Natural killer cell (primary cell): Measurements from ENCODE around the gene DLG1. TPM values are rescaled to one million over a fixed set of nuclear protein-coding genes. Genes with fewer than 3 reads are reported as not detected.

Source experiments
- ATAC-seq, 3 donors: fragments of 150-1000 bp in 2 of 3; fragments of 200-7000 bp in 1 of 3; cut with Tn5 transposase; 1 replicate in 1 of 3; 2 replicates in 2 of 3; pipeline ENCODE4 v1.10.0; 2021; ENCODE audit warnings: mild to moderate bottlenecking in 2 of 3, moderate library complexity in 2 of 3
- DNase-seq, 2 donors: peaks; one replicate each; pipeline versions ENCODE4 v3.0.0 to v3.0.0-alpha.2; 2013 to 2021; ENCODE audit warnings: mixed read lengths in 1 of 2
- H3K27ac ChIP-seq: one replicate; pipeline ENCODE4 v1.5.1; 2013; ENCODE audit warnings: mild to moderate bottlenecking, low read length
- H3K27me3 ChIP-seq: one replicate; pipeline ENCODE4 v1.6.1; 2013; ENCODE audit warnings: low read length; ENCODE audit not compliant: control insufficient read depth, insufficient read depth
- H3K36me3 ChIP-seq: one replicate; pipeline ENCODE4 v1.6.1; 2013; ENCODE audit warnings: low read length; ENCODE audit not compliant: control insufficient read depth, insufficient read depth
- H3K4me1 ChIP-seq: one replicate; pipeline ENCODE4 v1.6.1; 2013; ENCODE audit warnings: low read length; ENCODE audit not compliant: control insufficient read depth, insufficient read depth
- H3K4me3 ChIP-seq: one replicate; pipeline ENCODE4 v1.5.1; 2013; ENCODE audit warnings: low read length
- H3K9me3 ChIP-seq: one replicate; pipeline ENCODE4 v1.6.1; 2013; ENCODE audit warnings: low read length; ENCODE audit not compliant: control insufficient read depth, insufficient read depth
- H3K27ac Mint-ChIP-seq, 2 donors: one replicate each; pipeline ENCODE4 v1.8.0; 2022; ENCODE audit warnings: mild to moderate bottlenecking in 2 of 2, mixed read lengths in 2 of 2, moderate library complexity in 1 of 2
- H3K27me3 Mint-ChIP-seq, 2 donors: one replicate each; pipeline ENCODE4 v1.8.0; 2022; ENCODE audit warnings: low read depth in 2 of 2, mixed read lengths in 2 of 2
- H3K36me3 Mint-ChIP-seq: one replicate; pipeline ENCODE4 v1.8.0; 2022; ENCODE audit warnings: mixed read lengths
- H3K4me1 Mint-ChIP-seq, 2 donors: one replicate each; pipeline ENCODE4 v1.8.0; 2022; ENCODE audit warnings: mixed read lengths in 2 of 2
- H3K4me3 Mint-ChIP-seq: one replicate; pipeline ENCODE4 v1.8.0; 2022; ENCODE audit warnings: mild to moderate bottlenecking, moderate library complexity, mixed read lengths
- H3K9me3 Mint-ChIP-seq, 2 donors: one replicate each; pipeline ENCODE4 v1.8.0; 2022; ENCODE audit warnings: mixed read lengths in 2 of 2
- WGBS: methylation state at CpG from one replicate; pipeline ENCODE4 v1.1.7; 2013; ENCODE audit warnings: missing lambda C conversion rate; ENCODE audit not compliant: insufficient coverage; 5-methylcytosine and 5-hydroxymethylcytosine counted together
- intact Hi-C: fragments of 100-400 bp; cut with micrococcal nuclease; formaldehyde crosslinking; loops from one replicate; pipeline ENCODE4 v1.14.2; 2022
- total RNA-seq, 4 donors: library from RNA; stranded (reverse); fragments of 120-200 nt in 1 of 4; gene quantifications; one replicate each; pipeline versions ENCODE4 v1.2.3 to v1.2.4, GENCODE V29; 2013 to 2022
- TF ChIP-seq, protein P1 (sequence below): fragments of 200-600 bp; IDR thresholded peaks from one replicate; pipeline ENCODE4 v1.8.0; 2022; ENCODE audit warnings: antibody characterized with exemption

Gene DLG1
- total RNA-seq, 3 donors from 2014 or later (not counting 1 experiment from before 2014, with no cell fraction given) = 82.0 to 91.8 (median 89.0) TPM

DNA sequence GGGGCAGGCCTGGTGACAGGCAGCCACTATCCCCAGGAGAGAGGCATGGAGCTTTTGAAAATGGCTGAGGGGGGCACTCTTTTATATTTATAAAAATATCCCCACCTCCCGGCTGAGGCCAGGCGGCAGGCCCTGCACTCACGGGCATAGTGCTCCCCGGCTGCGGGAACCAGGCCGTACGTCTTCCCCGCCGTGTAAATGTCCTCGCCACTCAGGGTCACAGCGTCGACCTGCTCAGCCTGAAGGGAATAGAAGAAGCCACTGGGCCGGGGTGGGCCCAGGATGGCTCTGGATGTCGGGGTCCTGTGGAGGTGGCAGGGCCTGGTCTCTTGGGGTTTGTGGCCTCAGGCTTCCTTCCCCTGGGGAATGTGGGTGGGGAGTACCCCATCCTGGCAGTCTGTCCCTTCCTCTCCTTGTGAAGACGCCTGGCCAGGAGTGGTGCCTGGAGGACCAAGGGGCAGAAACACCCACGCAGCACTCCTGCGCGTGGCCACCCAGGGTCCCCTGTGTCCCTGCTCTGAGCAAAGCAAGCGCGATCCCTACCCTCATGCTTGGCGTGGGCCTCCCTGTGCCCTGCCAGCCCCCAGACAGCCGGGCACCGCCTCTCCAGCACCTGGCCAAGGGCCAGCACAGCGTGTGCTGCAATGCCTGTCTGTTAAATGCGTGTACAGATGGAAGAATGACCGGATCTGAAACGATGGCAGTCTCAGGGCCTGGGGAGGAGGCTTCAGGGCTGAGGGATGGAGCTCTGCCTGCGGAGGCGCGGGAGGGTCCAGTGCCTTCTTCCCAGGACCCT is 287.7 kb downstream of the DLG1 start:
- no peaks in the 10 kb centered on the region for H3K9me3 Mint-ChIP-seq
- H3K4me3 Mint-ChIP-seq = no peak overlapping the region
- H3K36me3 Mint-ChIP-seq = no peaks in the 10 kb centered on the region
- ATAC-seq (no peak), DNase-seq (no peak)
- no peaks in the 10 kb centered on the region for H3K27me3 ChIP-seq
- H3K27me3 Mint-ChIP-seq = no peaks in the 10 kb centered on the region
- TF ChIP-seq, protein P1, sequence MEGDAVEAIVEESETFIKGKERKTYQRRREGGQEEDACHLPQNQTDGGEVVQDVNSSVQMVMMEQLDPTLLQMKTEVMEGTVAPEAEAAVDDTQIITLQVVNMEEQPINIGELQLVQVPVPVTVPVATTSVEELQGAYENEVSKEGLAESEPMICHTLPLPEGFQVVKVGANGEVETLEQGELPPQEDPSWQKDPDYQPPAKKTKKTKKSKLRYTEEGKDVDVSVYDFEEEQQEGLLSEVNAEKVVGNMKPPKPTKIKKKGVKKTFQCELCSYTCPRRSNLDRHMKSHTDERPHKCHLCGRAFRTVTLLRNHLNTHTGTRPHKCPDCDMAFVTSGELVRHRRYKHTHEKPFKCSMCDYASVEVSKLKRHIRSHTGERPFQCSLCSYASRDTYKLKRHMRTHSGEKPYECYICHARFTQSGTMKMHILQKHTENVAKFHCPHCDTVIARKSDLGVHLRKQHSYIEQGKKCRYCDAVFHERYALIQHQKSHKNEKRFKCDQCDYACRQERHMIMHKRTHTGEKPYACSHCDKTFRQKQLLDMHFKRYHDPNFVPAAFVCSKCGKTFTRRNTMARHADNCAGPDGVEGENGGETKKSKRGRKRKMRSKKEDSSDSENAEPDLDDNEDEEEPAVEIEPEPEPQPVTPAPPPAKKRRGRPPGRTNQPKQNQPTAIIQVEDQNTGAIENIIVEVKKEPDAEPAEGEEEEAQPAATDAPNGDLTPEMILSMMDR = no peak
- H3K4me3 ChIP-seq = no peak overlapping the region
- WGBS = 88% methylated on average over 30 of the region's 30 CpGs
- H3K27ac Mint-ChIP-seq = no peak overlapping the region
- H3K36me3 ChIP-seq = no peaks in the 10 kb centered on the region
- no peak overlapping the region for H3K27ac ChIP-seq
- H3K4me1 Mint-ChIP-seq = no peaks in the 10 kb centered on the region
- H3K4me1 ChIP-seq = no peaks in the 10 kb centered on the region
- no peaks in the 10 kb centered on the region for H3K9me3 ChIP-seq
- intact Hi-C loops = no loop called here

DNA sequence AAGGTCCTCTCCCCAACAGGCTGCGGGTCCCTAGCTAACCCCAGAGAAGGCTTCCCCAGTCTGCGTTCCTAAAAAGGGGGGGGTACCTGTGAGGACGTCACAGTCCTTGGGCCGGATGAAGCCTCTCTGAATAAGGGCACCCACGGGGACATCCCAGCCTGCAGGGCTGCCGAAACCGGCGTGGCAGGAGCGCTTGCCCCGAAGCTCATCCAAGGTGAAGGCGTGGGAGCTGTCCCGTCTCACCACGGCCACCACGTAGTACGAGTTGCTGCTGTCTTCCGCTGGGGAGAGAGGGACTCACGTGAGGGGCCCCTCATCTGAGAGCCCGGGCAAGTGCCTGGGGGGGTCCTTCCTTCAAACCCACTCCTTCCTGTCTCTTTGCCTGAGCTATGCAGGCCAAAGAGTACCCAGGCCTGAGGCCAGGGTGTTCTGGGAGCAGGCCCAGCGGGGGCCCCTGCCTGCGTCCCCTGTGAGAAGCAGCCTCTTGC is 288.8 kb downstream of the DLG1 start:
- DNase-seq = no peak
- WGBS = 89% methylated on average over 20 of the region's 20 CpGs
- no peak for ATAC-seq
- no peak overlapping the region for H3K27ac ChIP-seq
- H3K27me3 Mint-ChIP-seq = peaks cover 0 to 7% of the 10 kb centered on the region in 2 donors
- H3K4me1 Mint-ChIP-seq = no peaks in the 10 kb centered on the region
- intact Hi-C loops = no loop called here
- no peaks in the 10 kb centered on the region for H3K27me3 ChIP-seq
- H3K9me3 ChIP-seq = no peaks in the 10 kb centered on the region
- H3K9me3 Mint-ChIP-seq = no peaks in the 10 kb centered on the region
- TF ChIP-seq, protein P1 = no peak
- no peak overlapping the region for H3K4me3 ChIP-seq
- no peaks in the 10 kb centered on the region for H3K36me3 ChIP-seq
- H3K27ac Mint-ChIP-seq = no peak overlapping the region
- H3K4me3 Mint-ChIP-seq = no peak overlapping the region
- H3K4me1 ChIP-seq = no peaks in the 10 kb centered on the region
- no peaks in the 10 kb centered on the region for H3K36me3 Mint-ChIP-seq

DNA sequence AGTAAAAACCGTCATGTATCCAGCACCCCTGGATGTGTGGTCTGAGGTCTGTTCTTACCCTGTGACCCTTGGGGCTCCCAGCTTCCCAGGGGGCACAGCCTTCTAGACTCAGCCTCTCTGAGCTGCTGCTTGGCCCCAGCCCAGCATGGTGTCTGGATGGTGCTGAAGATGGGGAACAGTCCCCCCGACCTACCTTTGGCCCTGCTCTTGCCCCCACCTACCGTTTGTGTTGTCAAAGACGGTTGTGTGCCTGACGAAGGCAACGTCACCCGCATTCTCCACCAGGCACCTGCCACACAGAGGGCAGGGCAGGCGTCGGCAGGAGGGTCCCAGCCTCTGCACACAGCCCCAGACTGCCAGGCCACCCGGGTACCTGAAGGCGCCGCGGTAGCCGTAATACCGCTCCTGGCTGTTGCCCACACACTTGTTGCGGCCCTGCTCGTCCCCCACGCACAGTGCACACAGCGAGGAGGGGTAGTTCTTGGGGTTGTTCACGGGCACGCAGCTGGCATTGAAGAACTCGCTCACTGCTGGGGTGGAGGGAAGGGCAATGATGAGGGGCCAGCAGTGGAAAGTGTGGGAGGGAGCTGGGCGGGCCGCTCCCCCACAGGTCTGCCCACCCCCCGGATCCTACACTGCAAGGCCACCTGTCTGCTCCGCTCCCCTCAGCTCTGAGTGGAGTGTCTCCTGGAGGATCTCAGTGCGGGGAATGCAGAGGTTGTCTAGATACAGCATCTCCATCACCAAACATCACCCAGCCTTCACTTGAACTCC is 289.8 kb downstream of the DLG1 start:
- Mint-ChIP-seq H3K36me3 (no peaks in the 10 kb centered on the region), H3K27me3 (peaks cover 0 to 7% of the 10 kb centered on the region in 2 donors), H3K27ac (no peak overlapping the region), H3K4me1 (peaks cover 0 to 5% of the 10 kb centered on the region in 2 donors), H3K4me3 (no peak overlapping the region), H3K9me3 (no peaks in the 10 kb centered on the region)
- 94% methylated on average over 27 of the region's 27 CpGs for WGBS
- no peak for ATAC-seq
- intact Hi-C loops = no loop called here
- H3K27me3 ChIP-seq = no peaks in the 10 kb centered on the region
- H3K4me1 ChIP-seq = peaks cover 6% of the 10 kb centered on the region
- H3K36me3 ChIP-seq = no peaks in the 10 kb centered on the region
- no peak overlapping the region for H3K4me3 ChIP-seq
- no peak overlapping the region for H3K27ac ChIP-seq
- no peak for DNase-seq
- H3K9me3 ChIP-seq = no peaks in the 10 kb centered on the region
- TF ChIP-seq, protein P1 = no peak
